ENCODE data around the gene WDR72.

- TF ChIP-seq CTCF (IDR thresholded peaks at IDR 0.05) (no peak), POLR2A (IDR thresholded peaks at IDR 0.05) (no peak)
These were observed 192.6 kb downstream of the WDR72 start for GRCh38 chr15:53566912-53567311.
